Pancreas (tissue), 10 donors: Measurements from ENCODE around the gene C4A. TPM values are rescaled to one million over a fixed set of nuclear protein-coding genes. Genes with fewer than 3 reads are reported as not detected.

Source experiments
- ATAC-seq, 4 donors: fragments of 200-7000 bp; cut with Tn5 transposase; one replicate each; pipeline versions ENCODE4 v1.8.0 to v1.9.1; 2020; ENCODE audit warnings: mild to moderate bottlenecking in 4 of 4, moderate library complexity in 4 of 4
- DNase-seq, 6 donors: peaks; one replicate each; pipeline ENCODE4 v3.0.0-alpha.2; 2020
- FAIRE-seq: peaks from 2 replicates; lab custom pipeline; 2012; peaks lifted over from hg19 to GRCh38; lab: Jason Lieb, UNC
- H3K27ac ChIP-seq, 4 donors: fragments of 200-600 bp; sonication (generic); 1 replicate in 3 of 4; 2 replicates in 1 of 4; pipeline versions ENCODE4 v1.5.0 to v1.8.0; 2020
- H3K27me3 ChIP-seq, 4 donors: fragments of 200-600 bp; one replicate each; pipeline ENCODE4 v1.8.0; 2021
- H3K36me3 ChIP-seq, 3 donors: fragments of 200-600 bp; sonication (generic) in 1 of 3; one replicate each; pipeline versions ENCODE4 v1.5.0 to v1.8.0; 2020 to 2021
- H3K4me1 ChIP-seq, 3 donors: fragments of 200-600 bp; one replicate each; pipeline ENCODE4 v1.8.0; 2021
- H3K4me3 ChIP-seq, 4 donors: fragments of 200-600 bp; sonication (generic) in 2 of 4; one replicate each; pipeline versions ENCODE4 v1.5.0 to v1.8.0; 2020 to 2021
- H3K9me3 ChIP-seq, 4 donors: fragments of 200-600 bp; one replicate each; pipeline ENCODE4 v1.8.0; 2021
- WGBS, 2 donors: extraction: QIAGEN DNeasy Blood & Tissue Kit; methylation state at CpG; one replicate each; pipeline ENCODE4 v1.1.7; 2013; 5-methylcytosine and 5-hydroxymethylcytosine counted together
- intact Hi-C, 3 donors: fragments of 100-400 bp; cut with DNase I; formaldehyde crosslinking; loops; one replicate each; pipeline versions ENCODE4 v1.11.1 to v1.14.2; 2022
- polyA plus RNA-seq, 2 donors: library from polyadenylated mRNA; stranded (reverse); fragments of 200-250 nt; gene quantifications; one replicate each; pipeline ENCODE4 v1.2.3, GENCODE V29; 2013
- total RNA-seq, 6 donors: library from RNA; stranded (reverse); fragmentation: NEBNext Ultra II Directional in 4 of 6; extraction: Animal tissue kit (Norgen Biotek cat#: 25700) in 4 of 6; gene quantifications; one replicate each; pipeline versions ENCODE4 v1.2.1 to v1.2.4, GENCODE V29; 2021 to 2023
- TF ChIP-seq, protein P1 (sequence below), 4 donors: fragments of 200-600 bp; sonication (generic) in 3 of 4; IDR thresholded peaks; one replicate each; pipeline versions ENCODE4 v1.5.0 to v1.8.0; 2021; ENCODE audit warnings: antibody characterized with exemption in 4 of 4
- donor health status: healthy with polysubstance abuse.
- donor health status: DM: no; HTN: no; CAD: no; lungs with moderate emphysema.
- donor health status: DM: no; HTN: no; CAD: no.
- donor health status: control.
- donor health status: control.
- donor health status: Bipolar disorder and iron deficiency.
- donor health status: DM: yes; HTN: yes; CAD: no.
- donor health status: DM: no; HTN: no; CAD: no.
- donor health status: DM: no; HTN: no; CAD: no.
- donor health status: DM: yes; HTN: yes; CAD: no.

Gene C4A
- total and polyA plus RNA-seq, 8 donors: 14.0 to 789 (median 109) TPM

DNA sequence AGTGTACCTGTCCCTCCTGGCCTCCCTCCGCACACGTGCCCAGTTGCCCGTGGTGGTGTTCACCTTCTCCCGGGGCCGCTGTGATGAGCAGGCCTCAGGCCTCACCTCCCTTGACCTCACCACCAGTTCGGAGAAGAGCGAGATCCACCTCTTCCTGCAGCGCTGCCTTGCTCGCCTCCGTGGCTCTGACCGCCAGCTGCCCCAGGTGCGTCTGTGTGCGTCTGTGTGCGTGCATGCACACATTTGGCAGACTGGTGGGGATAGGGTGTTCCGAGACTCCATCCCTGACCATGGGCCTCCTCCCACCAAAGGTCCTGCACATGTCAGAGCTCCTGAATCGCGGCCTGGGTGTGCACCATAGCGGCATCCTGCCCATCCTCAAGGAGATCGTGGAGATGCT is 17.9 kb upstream of the C4A start:
- Histone ChIP-seq H3K36me3 (peaks cover 0 to 57% (median 7%) of the 10 kb centered on the region in 3 donors), H3K27me3 (no peaks in the 10 kb centered on the region), H3K27ac (no peak overlapping the region), H3K4me1 (peaks cover 0 to 6% (median 4%) of the 10 kb centered on the region in 3 donors), H3K9me3 (no peaks in the 10 kb centered on the region), H3K4me3 (no peak overlapping the region)
- FAIRE-seq: no peak
- WGBS, 2 donors: 94 to 97% methylated on average over 19 of the region's 19 CpGs
- no peak for DNase-seq
- ATAC-seq: no peak
- intact Hi-C loops: no loop called here
- TF ChIP-seq, protein P1, sequence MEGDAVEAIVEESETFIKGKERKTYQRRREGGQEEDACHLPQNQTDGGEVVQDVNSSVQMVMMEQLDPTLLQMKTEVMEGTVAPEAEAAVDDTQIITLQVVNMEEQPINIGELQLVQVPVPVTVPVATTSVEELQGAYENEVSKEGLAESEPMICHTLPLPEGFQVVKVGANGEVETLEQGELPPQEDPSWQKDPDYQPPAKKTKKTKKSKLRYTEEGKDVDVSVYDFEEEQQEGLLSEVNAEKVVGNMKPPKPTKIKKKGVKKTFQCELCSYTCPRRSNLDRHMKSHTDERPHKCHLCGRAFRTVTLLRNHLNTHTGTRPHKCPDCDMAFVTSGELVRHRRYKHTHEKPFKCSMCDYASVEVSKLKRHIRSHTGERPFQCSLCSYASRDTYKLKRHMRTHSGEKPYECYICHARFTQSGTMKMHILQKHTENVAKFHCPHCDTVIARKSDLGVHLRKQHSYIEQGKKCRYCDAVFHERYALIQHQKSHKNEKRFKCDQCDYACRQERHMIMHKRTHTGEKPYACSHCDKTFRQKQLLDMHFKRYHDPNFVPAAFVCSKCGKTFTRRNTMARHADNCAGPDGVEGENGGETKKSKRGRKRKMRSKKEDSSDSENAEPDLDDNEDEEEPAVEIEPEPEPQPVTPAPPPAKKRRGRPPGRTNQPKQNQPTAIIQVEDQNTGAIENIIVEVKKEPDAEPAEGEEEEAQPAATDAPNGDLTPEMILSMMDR (IDR thresholded peaks at IDR 0.05): no peak

DNA sequence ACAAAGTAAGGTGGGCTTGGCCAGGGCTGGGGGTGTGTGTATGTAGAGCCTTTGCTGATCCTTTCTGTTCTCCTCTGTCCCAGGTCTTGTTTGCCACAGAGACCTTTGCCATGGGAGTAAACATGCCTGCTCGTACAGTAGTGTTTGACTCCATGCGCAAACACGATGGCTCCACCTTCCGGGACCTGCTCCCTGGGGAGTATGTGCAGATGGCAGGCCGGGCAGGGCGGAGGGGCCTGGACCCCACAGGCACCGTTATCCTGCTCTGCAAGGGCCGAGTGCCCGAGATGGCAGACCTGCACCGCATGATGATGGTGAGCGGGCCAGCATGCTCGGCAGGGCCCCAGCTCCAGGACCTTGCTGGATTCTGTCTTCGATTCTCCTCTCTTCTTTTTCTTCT is 16.2 kb upstream of the C4A start:
- Histone ChIP-seq H3K36me3 (peaks cover 0 to 57% (median 7%) of the 10 kb centered on the region in 3 donors), H3K4me1 (no peaks in the 10 kb centered on the region), H3K4me3 (no peak overlapping the region), H3K9me3 (no peaks in the 10 kb centered on the region), H3K27ac (no peak overlapping the region), H3K27me3 (no peaks in the 10 kb centered on the region)
- DNase-seq (no peak), ATAC-seq (no peak), FAIRE-seq (no peak)
- intact Hi-C loops: no loop called here
- 86 to 90% methylated on average over 13 of the region's 13 CpGs for WGBS, 2 donors
- TF ChIP-seq, protein P1 (IDR thresholded peaks at IDR 0.05): no peak

DNA sequence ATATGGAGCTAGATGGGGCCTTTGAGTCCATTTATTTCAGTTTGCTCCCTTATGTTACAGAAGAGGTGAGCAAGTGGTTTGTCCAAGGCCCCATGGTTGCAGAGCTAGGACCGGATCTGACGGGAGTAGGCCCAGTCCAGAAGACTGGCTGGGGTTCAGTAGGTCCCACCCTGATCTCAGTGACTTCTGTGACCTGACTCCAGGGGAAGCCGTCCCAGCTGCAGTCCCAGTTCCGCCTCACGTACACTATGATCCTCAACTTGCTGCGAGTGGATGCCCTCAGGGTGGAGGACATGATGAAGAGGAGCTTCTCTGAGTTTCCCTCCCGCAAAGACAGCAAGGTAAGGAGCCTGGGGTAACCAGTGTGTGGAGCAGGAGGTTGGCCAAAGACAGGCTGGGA is 15.4 kb upstream of the C4A start:
- Histone ChIP-seq H3K9me3 (no peaks in the 10 kb centered on the region), H3K27ac (no peak overlapping the region), H3K4me1 (no peaks in the 10 kb centered on the region), H3K36me3 (peaks cover 0 to 56% (median 7%) of the 10 kb centered on the region in 3 donors), H3K4me3 (no peak overlapping the region), H3K27me3 (no peaks in the 10 kb centered on the region)
- intact Hi-C loops: no loop called here
- 83 to 90% methylated on average over 7 of the region's 7 CpGs for WGBS, 2 donors
- FAIRE-seq (no peak), DNase-seq (no peak), ATAC-seq (no peak)
- TF ChIP-seq, protein P1 (IDR thresholded peaks at IDR 0.05): no peak

DNA sequence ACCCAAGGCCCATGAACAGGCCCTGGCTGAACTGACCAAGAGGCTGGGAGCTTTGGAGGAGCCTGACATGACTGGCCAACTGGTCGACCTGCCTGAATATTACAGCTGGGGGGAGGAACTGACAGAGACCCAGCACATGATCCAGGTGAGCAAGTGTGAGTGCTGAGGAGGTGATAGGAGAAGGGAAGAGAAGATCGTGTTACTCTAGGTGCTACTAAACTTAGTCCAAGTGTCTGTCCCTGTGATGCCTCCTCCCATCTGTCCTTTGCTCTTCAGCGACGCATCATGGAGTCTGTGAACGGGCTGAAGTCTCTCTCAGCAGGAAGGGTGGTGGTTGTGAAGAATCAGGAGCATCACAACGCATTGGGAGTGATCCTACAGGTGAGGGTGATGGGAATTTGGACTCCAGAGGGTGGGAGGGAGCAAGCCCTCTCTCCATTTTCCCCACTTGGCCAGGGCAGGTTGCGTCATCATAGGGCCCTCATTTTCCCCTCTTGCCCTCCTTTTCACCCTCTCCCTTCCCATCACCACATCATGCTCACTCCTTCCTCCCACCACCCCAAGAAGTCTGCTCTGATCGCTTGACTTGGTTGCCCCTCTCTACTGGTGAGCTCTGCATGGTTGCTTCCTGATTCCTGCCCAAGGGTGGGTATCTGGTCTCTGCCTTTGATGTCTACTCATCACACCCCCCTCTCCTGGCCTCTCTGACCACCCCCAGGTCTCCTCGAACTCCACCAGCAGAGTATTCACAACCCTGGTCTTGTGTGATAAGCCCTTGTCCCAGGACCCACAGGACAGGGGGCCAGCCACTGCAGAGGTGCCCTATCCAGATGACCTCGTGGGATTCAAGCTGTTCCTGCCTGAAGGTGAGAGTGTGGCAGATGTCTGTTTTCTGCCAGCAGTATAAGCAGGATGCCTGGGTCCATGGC is 14.6 kb upstream of the C4A start:
- no peak for DNase-seq
- 71 to 78% methylated on average over 10 of the region's 10 CpGs for WGBS, 2 donors
- H3K4me1 ChIP-seq: no peaks in the 10 kb centered on the region
- no peaks in the 10 kb centered on the region for H3K9me3 ChIP-seq
- ATAC-seq: no peak
- H3K27ac ChIP-seq: no peak overlapping the region
- FAIRE-seq: no peak
- no peaks in the 10 kb centered on the region for H3K27me3 ChIP-seq
- TF ChIP-seq, protein P1 (IDR thresholded peaks at IDR 0.05): no peak
- H3K36me3 ChIP-seq: peaks cover 0 to 51% (median 7%) of the 10 kb centered on the region in 3 donors
- intact Hi-C loops: no loop called here
- H3K4me3 ChIP-seq: no peak overlapping the region

DNA sequence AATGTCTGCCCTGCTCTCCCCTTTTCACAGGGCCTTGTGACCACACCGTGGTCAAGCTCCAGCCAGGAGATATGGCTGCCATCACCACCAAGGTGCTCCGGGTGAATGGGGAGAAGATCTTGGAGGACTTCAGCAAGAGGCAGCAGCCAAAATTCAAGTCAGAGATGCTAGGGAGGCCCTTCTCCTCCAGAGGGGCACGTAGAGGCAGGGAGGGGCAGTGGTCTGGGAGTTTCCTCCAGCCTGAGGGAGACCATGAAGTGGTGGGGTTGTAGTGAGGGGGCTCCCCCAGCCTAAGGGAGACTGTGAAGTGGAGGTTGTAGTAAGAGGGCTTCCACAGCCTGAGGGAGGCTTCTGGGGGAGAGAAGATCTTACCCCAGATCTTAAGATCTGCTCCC is 13.9 kb upstream of the C4A start:
- intact Hi-C loops: no loop called here

More for the DNA sequence above, 13.9 kb upstream of the C4A start:
- Histone ChIP-seq H3K27me3 (no peaks in the 10 kb centered on the region), H3K36me3 (peaks cover 0 to 44% (median 7%) of the 10 kb centered on the region in 3 donors), H3K9me3 (no peaks in the 10 kb centered on the region), H3K4me1 (peaks cover 0 to 3% (median under 1%) of the 10 kb centered on the region in 3 donors), H3K4me3 (no peak overlapping the region), H3K27ac (no peak overlapping the region)
- FAIRE-seq: no peak
- TF ChIP-seq, protein P1 (IDR thresholded peaks at IDR 0.05): no peak
- no peak for ATAC-seq
- DNase-seq: no peak
- WGBS, 2 donors: 72 to 79% methylated on average over 3 of the region's 3 CpGs
